ENCODE data around the gene DDX1.
"Not testable (repeated sequence)": the region's sequence is repeated elsewhere in the genome, so short reads cannot be mapped to it uniquely, and the experiment has no call there.

The DDX1 gene

GRCh38 chr2:15678909-15679308 is 87.2 kb downstream of the DDX1 start:
- no peak for DNase-seq

GRCh38 chr2:15679386-15679924 is 87.8 kb downstream of the DDX1 start:
- DNase-seq, result no peak

- DNase-seq, result not testable (repeated sequence)
Measured at GRCh38 chr2:15680132-15680531, 88.5 kb downstream of the DDX1 start.
